Loucy (cell line): Measurements from ENCODE around the gene RP9.
A peak's percentile ranks its signal among the peaks of the same experiment; 100 is the strongest.

Experiments used
- H2AFZ ChIP-seq: fragments of 200-600 bp; sonication (generic); 2 replicates; pipeline ENCODE4 v1.6.0; 2016; ENCODE audit warnings: antibody characterized with exemption, mild to moderate bottlenecking, low read length, moderate library complexity
- H3F3A ChIP-seq: fragments of 200-600 bp; 2 replicates; pipeline ENCODE4 v1.6.0; 2016; ENCODE audit warnings: antibody characterized with exemption, low read depth, mild to moderate bottlenecking
- H3K27me3 ChIP-seq: fragments of 200-600 bp; sonication (generic); 2 replicates; pipeline ENCODE4 v1.6.1; 2014; ENCODE audit warnings: low read length, mild to moderate bottlenecking; ENCODE audit not compliant: insufficient read depth, poor library complexity, severe bottlenecking
- H3K36me3 ChIP-seq: fragments of 200-600 bp; sonication (generic); 2 replicates; pipeline ENCODE4 v1.6.1; 2016; ENCODE audit warnings: low read length; ENCODE audit not compliant: insufficient read depth
- H3K4me1 ChIP-seq: fragments of 200-600 bp; sonication (generic); 2 replicates; pipeline ENCODE4 v1.5.1; 2014; ENCODE audit warnings: low read length, mild to moderate bottlenecking; ENCODE audit not compliant: insufficient read depth, poor library complexity, severe bottlenecking
- H3K4me2 ChIP-seq: fragments of 200-600 bp; sonication (generic); 2 replicates; pipeline ENCODE4 v1.6.0; 2014; ENCODE audit warnings: antibody characterized with exemption, low read length, low read depth, mild to moderate bottlenecking; ENCODE audit not compliant: poor library complexity, severe bottlenecking
- H3K4me3 ChIP-seq: fragments of 200-600 bp; sonication (generic); 2 replicates; pipeline ENCODE4 v1.5.1; 2014; ENCODE audit warnings: low read length, mild to moderate bottlenecking, mixed read lengths; ENCODE audit not compliant: poor library complexity, severe bottlenecking
- H3K79me2 ChIP-seq: fragments of 200-600 bp; sonication (generic); 2 replicates; pipeline ENCODE4 v1.6.1; 2014; ENCODE audit warnings: low read length; ENCODE audit not compliant: insufficient read depth
- H3K9ac ChIP-seq: fragments of 200-600 bp; sonication (generic); 2 replicates; pipeline ENCODE4 v1.6.0; 2014; ENCODE audit warnings: mild to moderate bottlenecking, low read depth, low read length, moderate library complexity; ENCODE audit not compliant: poor library complexity, severe bottlenecking
- H3K9me2 ChIP-seq: fragments of 200-600 bp; sonication (generic); replicated peaks from 2 replicates; pipeline ENCODE4 v1.6.1; 2016; ENCODE audit warnings: low read depth, low read length, mixed read lengths
- H3K9me3 ChIP-seq: fragments of 200-600 bp; sonication (generic); 2 replicates; pipeline ENCODE4 v1.6.1; 2014; ENCODE audit warnings: mild to moderate bottlenecking, antibody characterized with exemption, low read length, low read depth; ENCODE audit not compliant: insufficient read depth
- H4K20me1 ChIP-seq: fragments of 200-600 bp; sonication (generic); 2 replicates; pipeline ENCODE4 v1.6.0; 2014; ENCODE audit warnings: antibody characterized with exemption, low read length, mild to moderate bottlenecking; ENCODE audit not compliant: insufficient read depth, poor library complexity, severe bottlenecking
- CTCF ChIP-seq: fragments of 200-600 bp; sonication (generic); conservative IDR thresholded peaks from 2 replicates; pipeline ENCODE4 v1.5.1; 2014; ENCODE audit warnings: mild to moderate bottlenecking, antibody characterized with exemption, low read length
- EZH2phosphoT487 ChIP-seq: fragments of 200-600 bp; IDR thresholded peaks from 2 replicates; pipeline ENCODE4 v1.6.1; 2018; ENCODE audit warnings: antibody characterized with exemption, mild to moderate bottlenecking, moderate library complexity, borderline replicate concordance

The RP9 gene

GRCh38 chr7:33108554-33109004 lies 625 bp downstream of the RP9 start:
- Histone ChIP-seq H3K9ac (peak overlapping the region; percentile 86), H3K79me2 (peaks cover 54% of the 10 kb centered on the region), H3K27me3 (no peaks in the 10 kb centered on the region), H4K20me1 (peaks cover 44% of the 10 kb centered on the region), H2AFZ (peak overlapping the region; percentile 70), H3K4me1 (peaks cover 33% of the 10 kb centered on the region), H3F3A (no peaks in the 10 kb centered on the region), H3K4me2 (peak overlapping the region; percentile 87), H3K4me3 (peak overlapping the region; percentile 89), H3K36me3 (peaks cover 2% of the 10 kb centered on the region; the same call in 1 of the 2 replicates), H3K9me2 (no peaks in the 10 kb centered on the region), H3K9me3 (no peaks in the 10 kb centered on the region)
- TF ChIP-seq CTCF (peak; percentile 42), EZH2phosphoT487 (no peak)

GRCh38 chr7:33107136-33108066 lies 1.8 kb downstream of the RP9 start:
- Histone ChIP-seq H3K79me2 (peaks cover 65% of the 10 kb centered on the region), H3K9ac (peak overlapping the region; percentile 86), H4K20me1 (peaks cover 45% of the 10 kb centered on the region)

GRCh38 chr7:33101906-33102305 lies 7.3 kb downstream of the RP9 start:
- Histone ChIP-seq H4K20me1 (peaks cover 29% of the 10 kb centered on the region), H3K4me2 (no peak overlapping the region), H3K9ac (no peak overlapping the region), H3K9me3 (no peaks in the 10 kb centered on the region), H3K27me3 (no peaks in the 10 kb centered on the region), H3K9me2 (no peaks in the 10 kb centered on the region), H3F3A (no peaks in the 10 kb centered on the region), H3K36me3 (peaks cover 61% of the 10 kb centered on the region; the same call in 1 of the 2 replicates), H2AFZ (no peak overlapping the region), H3K4me1 (peaks cover 14% of the 10 kb centered on the region), H3K79me2 (peaks cover 53% of the 10 kb centered on the region), H3K4me3 (no peak overlapping the region)
- TF ChIP-seq CTCF: no peak
- TF ChIP-seq EZH2phosphoT487: no peak

More at GRCh38 chr7:33107136-33108066, 1.8 kb downstream of the RP9 start:
- H3K4me1 ChIP-seq: peaks cover 33% of the 10 kb centered on the region
- no peak overlapping the region for H2AFZ ChIP-seq
- peak overlapping the region; percentile 87 for H3K4me2 ChIP-seq
- H3F3A ChIP-seq: no peaks in the 10 kb centered on the region
- peak; percentile 77 for TF ChIP-seq CTCF
- TF ChIP-seq EZH2phosphoT487: no peak
- H3K27me3 ChIP-seq: no peaks in the 10 kb centered on the region
- H3K9me2 ChIP-seq: no peaks in the 10 kb centered on the region
- H3K9me3 ChIP-seq: no peaks in the 10 kb centered on the region
- H3K4me3 ChIP-seq: peak overlapping the region; percentile 89
- H3K36me3 ChIP-seq: peaks cover 14% of the 10 kb centered on the region; the same call in 1 of the 2 replicates
